AG04450 (cell line): ENCODE data around the gene MTF2. TPM values are rescaled to one million over a fixed set of nuclear protein-coding genes. Genes with fewer than 3 reads are reported as not detected.

Source experiments
- CTCF ChIA-PET: fragments of 300-600, 350-600 bp; formaldehyde crosslinking; extraction: SDS; loops from one replicate; lab custom pipeline; 2022; ENCODE audit warnings: antibody characterized with exemption, inconsistent platforms; lab: Charles Lee
- POLR2A ChIA-PET: fragments of 350-600 bp; formaldehyde crosslinking; extraction: SDS; loops from one replicate; lab custom pipeline; 2021; ENCODE audit warnings: antibody characterized with exemption, inconsistent platforms; lab: Yijun Ruan, JAX
- DNase-seq: peaks from one replicate; pipeline ENCODE4 v3.0.0-alpha.2; 2011; ENCODE audit warnings: low read depth, low spot score
- H3K27ac ChIP-seq: one replicate; pipeline ENCODE4 v1.5.1; 2012; ENCODE audit warnings: low read depth, low read length, control low read depth
- H3K27me3 ChIP-seq: one replicate; pipeline ENCODE4 v1.6.0; 2012; ENCODE audit warnings: low read length; ENCODE audit not compliant: control insufficient read depth, insufficient read depth
- H3K4me3 ChIP-seq: 2 replicates; pipeline ENCODE4 v1.5.1; 2011; ENCODE audit warnings: mild to moderate bottlenecking, low read depth, low read length, control low read depth
- H3K9me3 ChIP-seq: 2 replicates; pipeline ENCODE4 v1.5.1; 2012; ENCODE audit warnings: low read length; ENCODE audit not compliant: control insufficient read depth, insufficient read depth
- polyA plus RNA-seq: library from polyadenylated mRNA; depleted of rRNA; stranded (reverse); fragments of >200 nt; gene quantifications from 2 replicates; pipeline ENCODE4 v1.2.3, GENCODE V29; 2011; rRNA removed
- TF ChIP-seq, protein P1 (sequence below): IDR thresholded peaks from 2 replicates; pipeline ENCODE4 v1.5.1; 2011; ENCODE audit warnings: low read depth, low read length, control low read depth, inconsistent platforms

MTF2 gene
- polyA plus RNA-seq, 1 experiment = 23.9 TPM

GRCh38 chr1:93186667-93187066, 107.6 kb downstream of the MTF2 start:
- Histone ChIP-seq H3K4me3 (no peak overlapping the region), H3K9me3 (no peaks in the 10 kb centered on the region), H3K27me3 (no peaks in the 10 kb centered on the region), H3K27ac (no peak overlapping the region)
- DNase-seq = no peak
- ChIA-PET POLR2A (no interaction called here), CTCF (no interaction called here)
- TF ChIP-seq, protein P1, sequence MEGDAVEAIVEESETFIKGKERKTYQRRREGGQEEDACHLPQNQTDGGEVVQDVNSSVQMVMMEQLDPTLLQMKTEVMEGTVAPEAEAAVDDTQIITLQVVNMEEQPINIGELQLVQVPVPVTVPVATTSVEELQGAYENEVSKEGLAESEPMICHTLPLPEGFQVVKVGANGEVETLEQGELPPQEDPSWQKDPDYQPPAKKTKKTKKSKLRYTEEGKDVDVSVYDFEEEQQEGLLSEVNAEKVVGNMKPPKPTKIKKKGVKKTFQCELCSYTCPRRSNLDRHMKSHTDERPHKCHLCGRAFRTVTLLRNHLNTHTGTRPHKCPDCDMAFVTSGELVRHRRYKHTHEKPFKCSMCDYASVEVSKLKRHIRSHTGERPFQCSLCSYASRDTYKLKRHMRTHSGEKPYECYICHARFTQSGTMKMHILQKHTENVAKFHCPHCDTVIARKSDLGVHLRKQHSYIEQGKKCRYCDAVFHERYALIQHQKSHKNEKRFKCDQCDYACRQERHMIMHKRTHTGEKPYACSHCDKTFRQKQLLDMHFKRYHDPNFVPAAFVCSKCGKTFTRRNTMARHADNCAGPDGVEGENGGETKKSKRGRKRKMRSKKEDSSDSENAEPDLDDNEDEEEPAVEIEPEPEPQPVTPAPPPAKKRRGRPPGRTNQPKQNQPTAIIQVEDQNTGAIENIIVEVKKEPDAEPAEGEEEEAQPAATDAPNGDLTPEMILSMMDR = no peak

Other genes starting within 250 kb of the MTF2 start
- 2,179 and 2,752 TPM in 2 replicates for gene RPL5, start 247.2 kb upstream of the MTF2 start, polyA plus RNA-seq
- 35.9 and 50.8 TPM in 2 replicates for gene DIPK1A, start 117.8 kb upstream of the MTF2 start, polyA plus RNA-seq
- 53.7 and 76.1 TPM in 2 replicates for gene TMED5, start 101.1 kb downstream of the MTF2 start, polyA plus RNA-seq
- 3.0 and 4.3 TPM in 2 replicates for gene CCDC18, start 101.4 kb downstream of the MTF2 start, polyA plus RNA-seq